Heart right ventricle (tissue), 16 donors: ENCODE data around the gene ITIH4. TPM values are rescaled to one million over a fixed set of nuclear protein-coding genes. Genes with fewer than 3 reads are reported as not detected.
A peak's percentile ranks its signal among the peaks of the same experiment; 100 is the strongest.

Experiments
- ATAC-seq, 8 donors: fragments of 200-7000 bp; cut with Tn5 transposase; one replicate each; pipeline ENCODE4 v1.9.1; 2020; ENCODE audit warnings: mild to moderate bottlenecking in 8 of 8, moderate library complexity in 8 of 8, moderate number of reproducible peaks in 1 of 8
- DNase-seq, 2 donors: peaks; one replicate each; pipeline ENCODE4 v3.0.0-alpha.2; 2020
- H3K27ac ChIP-seq, 10 donors: fragments of 200-600 bp; sonication (generic) in 2 of 10; one replicate each; pipeline versions ENCODE4 v1.5.0 to v1.8.0; 2020 to 2022; ENCODE audit warnings: mild to moderate bottlenecking in 3 of 10
- H3K27me3 ChIP-seq, 7 donors: fragments of 200-600 bp; one replicate each; pipeline ENCODE4 v1.8.0; 2021 to 2022; ENCODE audit warnings: mild to moderate bottlenecking in 2 of 7
- H3K36me3 ChIP-seq, 9 donors: fragments of 200-600 bp; sonication (generic) in 1 of 9; one replicate each; pipeline versions ENCODE4 v1.5.0 to v1.8.0; 2020 to 2022; ENCODE audit warnings: mild to moderate bottlenecking in 2 of 9
- H3K4me1 ChIP-seq, 9 donors: fragments of 200-600 bp; sonication (generic) in 1 of 9; one replicate each; pipeline versions ENCODE4 v1.5.0 to v1.8.0; 2020 to 2022; ENCODE audit warnings: mild to moderate bottlenecking in 4 of 9
- H3K4me3 ChIP-seq, 10 donors: fragments of 200-600 bp; sonication (generic) in 2 of 10; one replicate each; pipeline versions ENCODE4 v1.5.0 to v1.8.0; 2020 to 2022; ENCODE audit warnings: mild to moderate bottlenecking in 7 of 10, moderate library complexity in 2 of 10
- H3K9me3 ChIP-seq, 11 donors: fragments of 200-600 bp in 10 of 11; sonication (generic) in 2 of 11; one replicate each; pipeline versions ENCODE4 v1.5.0 to v1.8.0; 2013 to 2022; ENCODE audit warnings: mild to moderate bottlenecking in 2 of 11, control low read depth in 1 of 11, moderate library complexity in 1 of 11
- CTCF ChIP-seq, 9 donors: fragments of 200-600 bp; sonication (generic) in 2 of 9; IDR thresholded peaks; one replicate each; pipeline versions ENCODE4 v1.5.0 to v1.8.0; 2021 to 2022; ENCODE audit warnings: antibody characterized with exemption in 9 of 9, mild to moderate bottlenecking in 5 of 9, moderate library complexity in 1 of 9
- WGBS, 2 donors: extraction: QIAGEN DNeasy Blood & Tissue Kit; methylation state at CpG; one replicate each; pipeline ENCODE4 v1.1.7; 2013; ENCODE audit warnings: inconsistent platforms in 1 of 2; 5-methylcytosine and 5-hydroxymethylcytosine counted together
- intact Hi-C, 10 donors: fragments of 100-400 bp; cut with DNase I; formaldehyde crosslinking; loops; one replicate each; pipeline versions ENCODE4 v1.11.1 to v1.14.2; 2022
- polyA plus RNA-seq, 2 donors: library from polyadenylated mRNA; stranded (reverse); fragments of 200-250 nt; gene quantifications; one replicate each; pipeline ENCODE4 v1.2.3, GENCODE V29; 2013
- total RNA-seq, 10 donors: library from RNA; stranded (reverse); fragmentation: NEBNext Ultra II Directional in 3 of 10; extraction: Animal tissue kit (Norgen Biotek cat#: 25700) in 3 of 10; gene quantifications; one replicate each; pipeline versions ENCODE4 v1.2.1 to v1.2.4, GENCODE V29; 2021 to 2023
- donor health status: Arrhythmogenic right ventricular cardiomyopathy.
- donor health status: ischemic (EF 13 %, LVEDD 7.1; RV severe dilation, severe dysfunction).
- donor health status: healthy with polysubstance abuse.
- donor health status: DM: no; HTN: yes; CAD: no.
- donor health status: DM: no; HTN: no; CAD: no.
- donor health status: ischemic (EF 25% LVEDD 6.9; RV normal size, moderate dysfunction).
- donor health status: ischemic (EF 25% LVEDD 5.7; RV mildly dilated, moderate dysfunction).
- donor health status: healthy.
- donor health status: DM: yes; HTN: yes; CAD: no.
- donor health status: Ischemic cardiomyopathy.
- donor health status: ischemic (EF 35%, LVEDD 5.7; RV mildly dilated, moderate dysfunction).
- donor health status: nonischemic (EF 11% LVEDD 7.7; RV severe dilation, severe dysfunction).
- donor health status: DM: yes; HTN: yes; CAD: no.
- donor health status: PGD.
- donor health status: ischemic (EF 29% LVEDD 5.4; RV normal size, mild dysfunction).
- donor health status: nonischemic (EF 23%, LVEDD 6.1; RV moderate dilation, normal function).

The ITIH4 gene
- total and polyA plus RNA-seq, 12 donors: 1.5 to 17.9 (median 4.3) TPM

GRCh38 chr3:52771702-52772101, 58.8 kb downstream of the ITIH4 start:
- WGBS, 2 donors: 93% methylated on average over 10 of the region's 10 CpGs

GRCh38 chr3:52771334-52771681, 59.2 kb downstream of the ITIH4 start:
- H3K27ac ChIP-seq: peak overlapping the region in 9 of 10 donors; percentile 75 to 90 (median 85)
- WGBS, 2 donors: 55 to 63% methylated on average over 5 of the region's 5 CpGs
- peaks cover 0 to 34% (median 14%) of the 10 kb centered on the region in 9 donors for H3K4me1 ChIP-seq
- DNase-seq (no peak), ATAC-seq (peak in 5 of 8 donors; percentile 14 to 29 (median 20))
- peaks cover 0 to 23% (median 0%) of the 10 kb centered on the region in 9 donors for H3K36me3 ChIP-seq
- intact Hi-C loops: loop anchor here in 4 of 10 donors (2.0 to 10.0 kb wide), 5 partner anchors 61 to 303 kb away; partner anchors contain the start of genes ITIH4 (in 1 of the 4) and STIMATE (in 1 of the 4)
- peak overlapping the region; percentile 59 to 98 (median 82) for H3K4me3 ChIP-seq
- H3K9me3 ChIP-seq: no peaks in the 10 kb centered on the region
- TF ChIP-seq CTCF (IDR thresholded peaks at IDR 0.05): no peak
- H3K27me3 ChIP-seq: no peaks in the 10 kb centered on the region

More at GRCh38 chr3:52771702-52772101, 58.8 kb downstream of the ITIH4 start:
- ATAC-seq (no peak), DNase-seq (no peak)
- intact Hi-C loops: loop anchor here in 4 of 10 donors (2.0 to 10.0 kb wide), 5 partner anchors 61 to 303 kb away; partner anchors contain the start of genes ITIH4 (in 1 of the 4) and STIMATE (in 1 of the 4)
- Histone ChIP-seq H3K9me3 (no peaks in the 10 kb centered on the region), H3K4me1 (peaks cover 0 to 34% (median 14%) of the 10 kb centered on the region in 9 donors), H3K27ac (peak overlapping the region in 5 of 10 donors; percentile 78 to 90 (median 87)), H3K36me3 (peaks cover 0 to 19% (median 0%) of the 10 kb centered on the region in 9 donors), H3K27me3 (no peaks in the 10 kb centered on the region), H3K4me3 (peak overlapping the region in 6 of 10 donors; percentile 72 to 98 (median 86))
- no peak for TF ChIP-seq CTCF (IDR thresholded peaks at IDR 0.05)

- Histone ChIP-seq H3K27ac (peak within 1 kb of the TSS in 9 of 10 donors; percentile 75 to 90 (median 85)), H3K27me3 (no peaks in the 10 kb centered on the region), H3K36me3 (peaks cover 0 to 29% (median 2%) of the 10 kb centered on the region in 9 donors), H3K4me3 (peak within 1 kb of the TSS; percentile 59 to 98 (median 82)), H3K9me3 (no peaks in the 10 kb centered on the region), H3K4me1 (peaks cover 0 to 33% (median 14%) of the 10 kb centered on the region in 9 donors)
- ATAC-seq (peak; percentile 99 to 100 (median 100)), DNase-seq (peak; percentile 95)
- intact Hi-C loops: loop anchor here in 4 of 10 donors (1.0 to 10.0 kb wide), 6 partner anchors 62 to 304 kb away; partner anchors contain the start of genes STIMATE (in 2 of the 4) and ITIH4 (in 1 of the 4)
- 0 to 1% methylated on average over 56 to 67 of the region's 67 CpGs for WGBS, 2 donors
- peak in 2 of 9 donors; percentile 21 to 25 for TF ChIP-seq CTCF (IDR thresholded peaks at IDR 0.05)
These were observed 59.8 kb downstream of the ITIH4 start, which contains the start of gene NEK4 for GRCh38 chr3:52770496-52771333. NEK4 (minus strand) TSS chr3:52770940; CDS start chr3:52770746, 194 bp downstream.

- intact Hi-C loops: loop anchor here in 5 of 10 donors (1.0 to 10.0 kb wide), 7 partner anchors 62 to 305 kb away; partner anchors contain the start of genes STIMATE (in 2 of the 5) and ITIH4 (in 1 of the 5)
These were observed 60.6 kb downstream of the ITIH4 start for GRCh38 chr3:52769786-52770455.

More at GRCh38 chr3:52769786-52770455, 60.6 kb downstream of the ITIH4 start:
- peaks cover 0 to 25% (median 14%) of the 10 kb centered on the region in 9 donors for H3K4me1 ChIP-seq
- WGBS, 2 donors: 19% methylated on average over 13 of the region's 13 CpGs
- TF ChIP-seq CTCF (IDR thresholded peaks at IDR 0.05): no peak
- peak overlapping the region in 8 of 10 donors; percentile 78 to 90 (median 86) for H3K27ac ChIP-seq
- no peak for DNase-seq
- H3K4me3 ChIP-seq: peak overlapping the region; percentile 59 to 98 (median 82)
- H3K36me3 ChIP-seq: peaks cover 0 to 37% (median 10%) of the 10 kb centered on the region in 9 donors
- H3K9me3 ChIP-seq: no peaks in the 10 kb centered on the region
- ATAC-seq: no peak
- no peaks in the 10 kb centered on the region for H3K27me3 ChIP-seq
